Neural cell (in vitro differentiated cells): ENCODE data around the gene ZNF587B. TPM values are rescaled to one million over a fixed set of nuclear protein-coding genes. Genes with fewer than 3 reads are reported as not detected.
"Not testable (repeated sequence)": the region's sequence is repeated elsewhere in the genome, so short reads cannot be mapped to it uniquely, and the experiment has no call there.

Experiments used
- H2AFZ ChIP-seq: fragments of 200-600, 300-800 bp; sonication (generic), shearing (Covaris generic); 2 replicates; pipeline ENCODE4 v1.6.0; 2014; ENCODE audit warnings: low read depth, mild to moderate bottlenecking, antibody characterized with exemption, low read length, moderate library complexity
- H3F3A ChIP-seq: fragments of 200-600 bp; shearing (Covaris generic); 2 replicates; pipeline ENCODE4 v1.6.1; 2016; ENCODE audit warnings: mild to moderate bottlenecking, moderate library complexity, mixed read lengths, antibody characterized with exemption, low read length; ENCODE audit not compliant: insufficient read depth, poor library complexity, severe bottlenecking
- H3K27ac ChIP-seq: fragments of 200-600, 300-800 bp; sonication (generic), shearing (Covaris generic); 2 replicates; pipeline ENCODE4 v1.5.1; 2014; ENCODE audit warnings: mild to moderate bottlenecking, low read length, moderate library complexity
- H3K27me3 ChIP-seq: fragments of 300-800, 200-600 bp; sonication (generic), shearing (Covaris generic); 2 replicates; pipeline ENCODE4 v1.6.0; 2014; ENCODE audit warnings: mild to moderate bottlenecking, low read depth, low read length, moderate library complexity; ENCODE audit not compliant: insufficient read depth
- H3K36me3 ChIP-seq: fragments of 300-800, 200-600 bp; sonication (generic), shearing (Covaris generic); 2 replicates; pipeline ENCODE4 v1.5.1; 2014; ENCODE audit warnings: mild to moderate bottlenecking, antibody characterized with exemption, low read length, moderate library complexity; ENCODE audit not compliant: insufficient read depth
- H3K4me2 ChIP-seq: fragments of 300-800, 200-600 bp; sonication (generic), shearing (Covaris generic); 2 replicates; pipeline ENCODE4 v1.6.0; 2014; ENCODE audit warnings: mild to moderate bottlenecking, low read length
- H3K4me3 ChIP-seq: fragments of 300-800, 200-600 bp; sonication (generic), shearing (Covaris generic); 2 replicates; pipeline ENCODE4 v1.5.1; 2014; ENCODE audit warnings: mild to moderate bottlenecking, low read length, moderate library complexity
- H3K79me2 ChIP-seq: fragments of 200-600 bp; shearing (Covaris generic); replicated peaks from 2 replicates; pipeline ENCODE4 v1.6.0; 2014; ENCODE audit warnings: mild to moderate bottlenecking, low read length, moderate library complexity; ENCODE audit not compliant: insufficient read depth
- H3K9ac ChIP-seq: fragments of 300-800, 200-600 bp; sonication (generic), shearing (Covaris generic); 2 replicates; pipeline ENCODE4 v1.6.1; 2016; ENCODE audit warnings: mild to moderate bottlenecking, low read length, mixed read lengths
- H3K9me2 ChIP-seq: fragments of 200-600 bp; shearing (Covaris generic); 2 replicates; pipeline ENCODE4 v1.6.1; 2016; ENCODE audit warnings: mild to moderate bottlenecking, low read length, mixed read lengths; ENCODE audit not compliant: insufficient read depth
- H3K9me3 ChIP-seq: fragments of 200-600, 300-800 bp; sonication (generic), shearing (Covaris generic); 2 replicates; pipeline ENCODE4 v1.6.1; 2016; ENCODE audit warnings: mild to moderate bottlenecking, mixed run types, low read length, moderate library complexity, mixed read lengths
- H4K20me1 ChIP-seq: fragments of 200-600 bp; shearing (Covaris generic); 2 replicates; pipeline ENCODE4 v1.6.1; 2016; ENCODE audit warnings: mild to moderate bottlenecking, mixed run types; ENCODE audit not compliant: insufficient read depth
- CTCF ChIP-seq: fragments of 450-650 bp; IDR thresholded peaks from 2 replicates; pipeline ENCODE4 v1.5.1; 2014; ENCODE audit warnings: antibody characterized with exemption, mild to moderate bottlenecking, moderate library complexity; ENCODE audit not compliant: poor library complexity, severe bottlenecking
- EP300 ChIP-seq: fragments of 450-650 bp; conservative IDR thresholded peaks from 2 replicates; pipeline ENCODE4 v1.6.1; 2014; ENCODE audit warnings: antibody characterized with exemption, mild to moderate bottlenecking, moderate library complexity; ENCODE audit not compliant: poor library complexity, severe bottlenecking
- EZH2 ChIP-seq: fragments of 200-600, 300-800 bp; shearing (Covaris generic), sonication (generic); IDR thresholded peaks from 2 replicates; pipeline ENCODE4 v1.6.1; 2014; ENCODE audit warnings: antibody characterized with exemption, low read length, borderline replicate concordance, mild to moderate bottlenecking; ENCODE audit not compliant: insufficient read depth, poor library complexity, severe bottlenecking
- MXI1 ChIP-seq: fragments of 450-650 bp; conservative IDR thresholded peaks from 2 replicates; pipeline ENCODE4 v1.6.1; 2014; ENCODE audit warnings: antibody characterized with exemption, mild to moderate bottlenecking; ENCODE audit not compliant: poor library complexity, severe bottlenecking
- POLR2AphosphoS5 ChIP-seq: IDR thresholded peaks from 2 replicates; pipeline ENCODE4 v1.6.1; 2012
- RAD21 ChIP-seq: fragments of 450-650 bp; conservative IDR thresholded peaks from 2 replicates; pipeline ENCODE4 v1.6.1; 2014; ENCODE audit warnings: antibody characterized with exemption, mild to moderate bottlenecking, moderate library complexity
- REST ChIP-seq: IDR thresholded peaks from 2 replicates; pipeline ENCODE4 v1.6.1; 2012; ENCODE audit warnings: borderline replicate concordance
- SMC3 ChIP-seq: fragments of 450-650 bp; conservative IDR thresholded peaks from 2 replicates; pipeline ENCODE4 v1.6.1; 2014; ENCODE audit warnings: antibody characterized with exemption, mild to moderate bottlenecking, moderate library complexity; ENCODE audit not compliant: poor library complexity
- TAF1 ChIP-seq: IDR thresholded peaks from 2 replicates; pipeline ENCODE4 v1.6.1; 2012; ENCODE audit warnings: low read depth
- polyA plus RNA-seq: library from polyadenylated mRNA; depleted of rRNA; stranded (reverse); fragments of >200 nt; gene quantifications from 2 replicates; pipeline ENCODE4 v1.2.3, GENCODE V29; 2014

ZNF587B gene
- polyA plus RNA-seq, 1 donor from 2014 or later = 5.7 TPM

GRCh38 chr19:57786906-57787305 lies 43.2 kb upstream of the ZNF587B start:
- peaks cover 9% of the 10 kb centered on the region for H3K9me3 ChIP-seq
- H3K27ac ChIP-seq = no peak overlapping the region
- no peaks in the 10 kb centered on the region for H3K9me2 ChIP-seq
- H3K4me3 ChIP-seq = no peak overlapping the region
- H3K79me2 ChIP-seq = peaks cover 9% of the 10 kb centered on the region
- no peaks in the 10 kb centered on the region for H3F3A ChIP-seq
- H3K9ac ChIP-seq = no peak overlapping the region
- H2AFZ ChIP-seq = no peak overlapping the region
- H3K4me2 ChIP-seq = no peak overlapping the region
- TF ChIP-seq EZH2 (no peak), RAD21 (no peak)
- H3K36me3 ChIP-seq = peaks cover 26% of the 10 kb centered on the region
- no peaks in the 10 kb centered on the region for H3K27me3 ChIP-seq
- no peaks in the 10 kb centered on the region for H4K20me1 ChIP-seq

- H3K79me2 ChIP-seq = peaks cover 9% of the 10 kb centered on the region
- H3K9ac ChIP-seq = no peak overlapping the region
- H3F3A ChIP-seq = no peaks in the 10 kb centered on the region
- TF ChIP-seq TAF1 (no peak), RAD21 (no peak), POLR2AphosphoS5 (no peak)
- H4K20me1 ChIP-seq = no peaks in the 10 kb centered on the region
- H3K36me3 ChIP-seq = peaks cover 26% of the 10 kb centered on the region
- H3K4me3 ChIP-seq = no peak overlapping the region
- no peak overlapping the region for H2AFZ ChIP-seq
- H3K27me3 ChIP-seq = no peaks in the 10 kb centered on the region
- no peaks in the 10 kb centered on the region for H3K9me2 ChIP-seq
- H3K9me3 ChIP-seq = peaks cover 9% of the 10 kb centered on the region
- no peak overlapping the region for H3K4me2 ChIP-seq
- no peak overlapping the region for H3K27ac ChIP-seq
Measured at GRCh38 chr19:57788114-57788692, 41.9 kb upstream of the ZNF587B start.

GRCh38 chr19:57789288-57789687 lies 40.8 kb upstream of the ZNF587B start:
- peaks cover 9% of the 10 kb centered on the region for H3K9me3 ChIP-seq
- H4K20me1 ChIP-seq = no peaks in the 10 kb centered on the region
- no peak overlapping the region for H3K4me2 ChIP-seq
- no peaks in the 10 kb centered on the region for H3K27me3 ChIP-seq
- H3K9ac ChIP-seq = no peak overlapping the region
- H3K79me2 ChIP-seq = peaks cover 9% of the 10 kb centered on the region
- no peak for TF ChIP-seq POLR2AphosphoS5
- TF ChIP-seq REST = no peak
- TF ChIP-seq MXI1 = no peak
- TF ChIP-seq SMC3 = no peak
- no peak for TF ChIP-seq RAD21
- TF ChIP-seq EP300 = no peak
- TF ChIP-seq TAF1 = no peak
- TF ChIP-seq CTCF = no peak
- TF ChIP-seq EZH2 = no peak
- peaks cover 26% of the 10 kb centered on the region for H3K36me3 ChIP-seq
- H3F3A ChIP-seq = no peaks in the 10 kb centered on the region
- H2AFZ ChIP-seq = no peak overlapping the region
- H3K4me3 ChIP-seq = no peak overlapping the region
- H3K9me2 ChIP-seq = no peaks in the 10 kb centered on the region
- no peak overlapping the region for H3K27ac ChIP-seq

- not testable (repeated sequence) for H3K4me2 ChIP-seq
Measured at GRCh38 chr19:57796580-57796979, 33.5 kb upstream of the ZNF587B start.

More at GRCh38 chr19:57796580-57796979, 33.5 kb upstream of the ZNF587B start:
- not testable (repeated sequence) for H3K9ac ChIP-seq, H3K36me3 ChIP-seq, H3K9me3 ChIP-seq, H4K20me1 ChIP-seq, H3F3A ChIP-seq, H3K9me2 ChIP-seq, H3K4me3 ChIP-seq, H2AFZ ChIP-seq, H3K79me2 ChIP-seq, H3K27ac ChIP-seq, H3K27me3 ChIP-seq
